Measurements from ENCODE around the gene C17orf113. TPM values are rescaled to one million over a fixed set of nuclear protein-coding genes. Genes with fewer than 3 reads are reported as not detected.
"Not testable (repeated sequence)": the region's sequence is repeated elsewhere in the genome, so short reads cannot be mapped to it uniquely, and the experiment has no call there.

Gene C17orf113
- polyA plus RNA-seq, 3 donors = 3.4 to 6.4 (median 4.6) TPM

GRCh38 chr17:42023524-42024349 lies 26.7 kb downstream of the C17orf113 start:
- DNase-seq (ENCODE audit: extremely low read depth in 1 of 11, low read depth in 9 of 11, low spot score in 4 of 11) = no peak

GRCh38 chr17:42020845-42021244 lies 29.6 kb downstream of the C17orf113 start:
- not testable (repeated sequence) for DNase-seq (ENCODE audit: extremely low read depth in 1 of 11, low read depth in 9 of 11, low spot score in 4 of 11)

GRCh38 chr17:42019509-42020404 lies 30.6 kb downstream of the C17orf113 start, which contains the start of gene NKIRAS2:
TSS of gene NKIRAS2 (plus strand) at chr17:42020090. CDS start at chr17:42021578, 1,488 bp downstream.
- DNase-seq (ENCODE audit: extremely low read depth in 1 of 11, low read depth in 9 of 11, low spot score in 4 of 11) = peak in 10 of 11 donors; percentile 69 to 87 (median 80)

GRCh38 chr17:42018988-42019387 lies 31.4 kb downstream of the C17orf113 start:
- no peak for DNase-seq (ENCODE audit: extremely low read depth in 1 of 11, low read depth in 9 of 11, low spot score in 4 of 11)

GRCh38 chr17:42018339-42018738 lies 32.1 kb downstream of the C17orf113 start:
- DNase-seq (ENCODE audit: extremely low read depth in 1 of 11, low read depth in 9 of 11, low spot score in 4 of 11) = no peak

- peak in 1 of 11 donors; percentile 15 for DNase-seq (ENCODE audit: extremely low read depth in 1 of 11, low read depth in 9 of 11, low spot score in 4 of 11)
Measured at GRCh38 chr17:42017866-42018200, 32.6 kb downstream of the C17orf113 start.

GRCh38 chr17:42016941-42017865 lies 33.2 kb downstream of the C17orf113 start, which contains the start of gene DNAJC7:
TSS of gene DNAJC7 (minus strand) at chr17:42017439. CDS start at chr17:42017416, 23 bp downstream.
- peak; percentile 81 to 92 (median 87) for DNase-seq (ENCODE audit: extremely low read depth in 1 of 11, low read depth in 9 of 11, low spot score in 4 of 11)

- DNase-seq (ENCODE audit: extremely low read depth in 1 of 11, low read depth in 9 of 11, low spot score in 4 of 11) = no peak
Measured at GRCh38 chr17:42016411-42016831, 34.0 kb downstream of the C17orf113 start.

- not testable (repeated sequence) for DNase-seq (ENCODE audit: extremely low read depth in 1 of 11, low read depth in 9 of 11, low spot score in 4 of 11)
Measured at GRCh38 chr17:42013740-42014139, 36.7 kb downstream of the C17orf113 start.

GRCh38 chr17:42012363-42012762 lies 38.0 kb downstream of the C17orf113 start:
- DNase-seq (ENCODE audit: extremely low read depth in 1 of 11, low read depth in 9 of 11, low spot score in 4 of 11) = not testable (repeated sequence)

- no peak for DNase-seq (ENCODE audit: extremely low read depth in 1 of 11, low read depth in 9 of 11, low spot score in 4 of 11)
Measured at GRCh38 chr17:42010898-42011516, 39.4 kb downstream of the C17orf113 start.

- DNase-seq (ENCODE audit: extremely low read depth in 1 of 11, low read depth in 9 of 11, low spot score in 4 of 11) = not testable (repeated sequence)
Measured at GRCh38 chr17:42010266-42010680, 40.1 kb downstream of the C17orf113 start.

- DNase-seq (ENCODE audit: extremely low read depth in 1 of 11, low read depth in 9 of 11, low spot score in 4 of 11) = no peak
Measured at GRCh38 chr17:42009170-42009569, 41.2 kb downstream of the C17orf113 start.

GRCh38 chr17:42005166-42005565 lies 45.2 kb downstream of the C17orf113 start:
- no peak for DNase-seq (ENCODE audit: extremely low read depth in 1 of 11, low read depth in 9 of 11, low spot score in 4 of 11)

- no peak for DNase-seq (ENCODE audit: extremely low read depth in 1 of 11, low read depth in 9 of 11, low spot score in 4 of 11)
Measured at GRCh38 chr17:42002792-42003301, 47.6 kb downstream of the C17orf113 start.

GRCh38 chr17:42002175-42002791 lies 48.1 kb downstream of the C17orf113 start:
- DNase-seq (ENCODE audit: extremely low read depth in 1 of 11, low read depth in 9 of 11, low spot score in 4 of 11) = no peak

- no peak for DNase-seq (ENCODE audit: extremely low read depth in 1 of 11, low read depth in 9 of 11, low spot score in 4 of 11)
Measured at GRCh38 chr17:42001729-42002128, 48.7 kb downstream of the C17orf113 start.

All from renal cortex interstitium (tissue), 11 donors.